ENCODE measurements around the gene ZNF512. TPM values are rescaled to one million over a fixed set of nuclear protein-coding genes. Genes with fewer than 3 reads are reported as not detected.

ZNF512 gene
- total RNA-seq, 5 donors from 2014 or later (not counting 1 experiment from before 2014, with no cell fraction given): 38.9 to 52.1 (median 49.7) TPM

GRCh38 chr2:27581417-27582128 is 1.3 kb upstream of the ZNF512 start:
- Mint-ChIP-seq H3K4me1 (peaks cover 40 to 42% (median 41%) of the 10 kb centered on the region in 3 donors), H3K4me3 (peak overlapping the region; percentile 89 to 94 (median 91)), H3K36me3 (peaks cover 10% of the 10 kb centered on the region), H3K27me3 (no peaks in the 10 kb centered on the region), H3K9me3 (peaks cover 3 to 24% (median 8%) of the 10 kb centered on the region in 3 donors), H3K27ac (peak overlapping the region; percentile 53 to 87)
- Histone ChIP-seq H3K36me3 (ENCODE audit: control insufficient read depth in 2 of 2, extremely low read depth in 1 of 2, insufficient read depth in 1 of 2, low read length in 1 of 2) (no peaks in the 10 kb centered on the region), H3K27ac (ENCODE audit: low read length) (peak overlapping the region; percentile 70), H3K4me1 (ENCODE audit: control insufficient read depth in 1 of 2, extremely low read depth in 1 of 2, insufficient read depth in 2 of 2, low read length in 2 of 2) (peaks cover 21 to 26% of the 10 kb centered on the region in 2 experiments), H3K4me3 (ENCODE audit: control insufficient read depth in 1 of 2, extremely low read depth in 1 of 2, low read length in 1 of 2) (no peak overlapping the region), H3K9me3 (no peaks in the 10 kb centered on the region), H3K27me3 (replicated peaks in 1 of 2; ENCODE audit: control insufficient read depth in 2 of 2, extremely low read depth in 1 of 2, insufficient read depth in 2 of 2, low read length in 1 of 2) (no peaks in the 10 kb centered on the region)
- no peak for DNase-seq
- POLR2A ChIA-PET: interaction anchor here in 1 of 2 donors (0.6 kb wide), 1 partner anchor 48 kb away, joined by 6 read pairs; no protein-coding TSS in a partner anchor
- 93% methylated on average over 19 of the region's 19 CpGs for WGBS (ENCODE audit: insufficient coverage)
- ATAC-seq (replicated peaks in 1 of 4): no peak
- CTCF ChIA-PET: no interaction called here

DNA sequence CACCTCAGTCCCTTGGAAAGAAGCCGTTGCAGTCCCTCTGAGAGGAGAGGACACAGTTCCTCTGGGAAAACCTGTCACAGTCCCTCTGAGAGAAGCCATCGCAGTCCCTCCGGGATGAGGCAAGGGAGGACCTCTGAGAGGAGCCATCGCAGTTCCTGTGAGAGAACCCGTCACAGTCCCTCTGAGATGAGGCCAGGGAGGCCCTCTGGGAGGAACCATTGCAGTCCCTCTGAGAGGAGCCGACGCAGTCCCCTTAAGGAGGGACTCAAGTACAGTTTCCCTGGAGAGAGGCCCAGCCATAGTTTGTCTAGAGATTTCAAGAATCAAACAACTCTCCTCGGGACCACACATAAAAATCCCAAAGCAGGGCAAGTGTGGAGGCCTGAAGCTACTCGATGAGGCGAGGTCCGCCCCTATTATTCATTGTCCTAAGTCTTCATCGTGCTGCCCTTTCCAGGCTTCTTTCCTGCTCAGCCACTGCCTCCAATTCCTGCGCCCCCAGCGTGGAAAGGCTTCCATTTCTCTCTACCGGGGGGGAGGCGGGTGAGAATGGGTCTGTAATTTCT is 630 bp upstream of the ZNF512 start:
- peak overlapping the region; percentile 70 for H3K27ac ChIP-seq (ENCODE audit: low read length)
- Mint-ChIP-seq H3K4me3 (peak overlapping the region; percentile 89 to 94 (median 91)), H3K4me1 (peaks cover 46 to 48% (median 47%) of the 10 kb centered on the region in 3 donors), H3K9me3 (peaks cover 3 to 24% (median 8%) of the 10 kb centered on the region in 3 donors), H3K27ac (peak overlapping the region; percentile 89 to 92), H3K36me3 (peaks cover 15% of the 10 kb centered on the region), H3K27me3 (no peaks in the 10 kb centered on the region)
- H3K4me3 ChIP-seq (ENCODE audit: control insufficient read depth in 1 of 2, extremely low read depth in 1 of 2, low read length in 1 of 2): peak overlapping the region in 1 of 2 donors; percentile 62
- no peaks in the 10 kb centered on the region for H3K27me3 ChIP-seq (replicated peaks in 1 of 2; ENCODE audit: control insufficient read depth in 2 of 2, extremely low read depth in 1 of 2, insufficient read depth in 2 of 2, low read length in 1 of 2)
- CTCF ChIA-PET: no interaction called here
- peak in 3 of 35 experiments; percentile 2 to 22 (median 14) for DNase-seq
- POLR2A ChIA-PET: no interaction called here
- H3K36me3 ChIP-seq (ENCODE audit: control insufficient read depth in 2 of 2, extremely low read depth in 1 of 2, insufficient read depth in 1 of 2, low read length in 1 of 2): no peaks in the 10 kb centered on the region
- 100% methylated on average over 8 of the region's 16 CpGs for WGBS (ENCODE audit: insufficient coverage)
- peak in 1 of 4 experiments; percentile 3 for ATAC-seq (replicated peaks in 1 of 4)
- H3K9me3 ChIP-seq: no peaks in the 10 kb centered on the region
- peaks cover 21 to 27% of the 10 kb centered on the region in 2 experiments for H3K4me1 ChIP-seq (ENCODE audit: control insufficient read depth in 1 of 2, extremely low read depth in 1 of 2, insufficient read depth in 2 of 2, low read length in 2 of 2)

DNA sequence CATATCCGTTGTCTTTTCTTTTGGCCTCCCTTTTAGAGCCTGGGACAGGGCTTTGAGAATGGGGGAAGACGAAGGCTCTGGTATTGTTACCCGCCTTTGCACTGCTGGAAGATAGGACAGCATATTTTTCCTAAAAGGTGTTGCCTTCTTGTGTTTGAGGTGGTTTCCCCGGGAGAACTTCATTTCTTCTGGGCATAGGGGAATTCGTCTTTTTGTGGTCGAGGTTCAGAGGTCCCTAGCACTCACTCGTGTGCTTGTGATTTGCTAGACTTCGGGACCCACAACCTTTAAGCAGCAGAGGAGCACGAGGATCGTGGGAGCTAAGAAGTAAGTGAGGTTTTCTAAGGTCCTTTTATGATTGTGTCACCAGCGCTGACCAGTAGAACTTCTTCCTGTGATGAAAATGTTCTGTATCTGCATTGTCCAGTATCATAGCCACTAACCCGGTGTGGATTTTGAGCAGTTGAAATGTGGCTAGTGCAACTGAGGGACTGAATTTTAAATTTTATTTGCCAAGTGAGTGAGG is 611 bp downstream of the ZNF512 start:
- Mint-ChIP-seq H3K4me1 (peaks cover 53 to 57% (median 57%) of the 10 kb centered on the region in 3 donors), H3K4me3 (peak overlapping the region; percentile 89 to 94 (median 91)), H3K27ac (peak overlapping the region; percentile 89 to 92), H3K9me3 (peaks cover 3 to 18% (median 3%) of the 10 kb centered on the region in 3 donors), H3K36me3 (peaks cover 22% of the 10 kb centered on the region), H3K27me3 (no peaks in the 10 kb centered on the region)
- peak overlapping the region; percentile 70 for H3K27ac ChIP-seq (ENCODE audit: low read length)
- POLR2A ChIA-PET: interaction anchor here in 1 of 2 donors (0.6 kb wide), 1 partner anchor 187 kb away, joined by 11 read pairs; no protein-coding TSS in a partner anchor
- H3K36me3 ChIP-seq (ENCODE audit: control insufficient read depth in 2 of 2, extremely low read depth in 1 of 2, insufficient read depth in 1 of 2, low read length in 1 of 2): no peaks in the 10 kb centered on the region
- H3K9me3 ChIP-seq: peaks cover 3% of the 10 kb centered on the region
- WGBS (ENCODE audit: insufficient coverage): 8% methylated on average over 11 of the region's 12 CpGs
- CTCF ChIA-PET: no interaction called here
- ATAC-seq (replicated peaks in 1 of 4): peak; percentile 7 to 30 (median 28)
- DNase-seq: no peak
- H3K27me3 ChIP-seq (replicated peaks in 1 of 2; ENCODE audit: control insufficient read depth in 2 of 2, extremely low read depth in 1 of 2, insufficient read depth in 2 of 2, low read length in 1 of 2): no peaks in the 10 kb centered on the region
- H3K4me3 ChIP-seq (ENCODE audit: control insufficient read depth in 1 of 2, extremely low read depth in 1 of 2, low read length in 1 of 2): peak overlapping the region; percentile 62 to 92
- peaks cover 21 to 27% of the 10 kb centered on the region in 2 experiments for H3K4me1 ChIP-seq (ENCODE audit: control insufficient read depth in 1 of 2, extremely low read depth in 1 of 2, insufficient read depth in 2 of 2, low read length in 2 of 2)

GRCh38 chr2:27584597-27584996 is 1.8 kb downstream of the ZNF512 start:
- Histone ChIP-seq H3K36me3 (ENCODE audit: control insufficient read depth in 2 of 2, extremely low read depth in 1 of 2, insufficient read depth in 1 of 2, low read length in 1 of 2) (no peaks in the 10 kb centered on the region), H3K4me1 (ENCODE audit: control insufficient read depth in 1 of 2, extremely low read depth in 1 of 2, insufficient read depth in 2 of 2, low read length in 2 of 2) (peaks cover 21 to 27% of the 10 kb centered on the region in 2 experiments), H3K27me3 (replicated peaks in 1 of 2; ENCODE audit: control insufficient read depth in 2 of 2, extremely low read depth in 1 of 2, insufficient read depth in 2 of 2, low read length in 1 of 2) (no peaks in the 10 kb centered on the region), H3K4me3 (ENCODE audit: control insufficient read depth in 1 of 2, extremely low read depth in 1 of 2, low read length in 1 of 2) (peak overlapping the region in 1 of 2 donors; percentile 18), H3K9me3 (peaks cover 3% of the 10 kb centered on the region), H3K27ac (ENCODE audit: low read length) (no peak overlapping the region)
- Mint-ChIP-seq H3K36me3 (peaks cover 26% of the 10 kb centered on the region), H3K4me1 (peaks cover 56 to 62% (median 61%) of the 10 kb centered on the region in 3 donors), H3K27me3 (no peaks in the 10 kb centered on the region), H3K9me3 (peaks cover 3 to 11% (median 5%) of the 10 kb centered on the region in 3 donors), H3K4me3 (peak overlapping the region; percentile 89 to 94 (median 91)), H3K27ac (peak overlapping the region; percentile 6 to 53)
- no peak for ATAC-seq (replicated peaks in 1 of 4)
- ChIA-PET CTCF (no interaction called here), POLR2A (no interaction called here)
- DNase-seq: no peak
- WGBS (ENCODE audit: insufficient coverage): 94% methylated on average over 3 of the region's 3 CpGs

DNA sequence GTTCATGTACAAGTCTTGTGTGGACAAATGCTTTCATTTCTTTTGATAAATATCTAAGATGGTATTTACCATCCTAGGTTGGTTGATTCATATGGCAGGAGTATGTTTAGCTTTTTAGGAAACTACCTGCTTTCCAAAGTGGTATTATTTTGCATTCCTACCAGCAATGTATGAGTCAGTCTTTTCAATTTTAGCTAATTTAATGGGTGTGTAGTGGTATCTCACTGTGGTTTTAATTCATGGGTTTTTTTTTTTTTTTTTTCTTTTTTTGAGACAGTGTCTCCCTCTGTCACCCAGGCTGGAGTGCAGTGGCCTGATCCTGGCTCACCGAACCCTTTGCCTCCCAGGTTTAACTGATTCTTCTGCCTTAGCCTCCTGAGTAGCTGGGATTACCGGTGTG is 4.2 kb downstream of the ZNF512 start:
- peak overlapping the region in 2 of 3 donors; percentile 26 to 89 for H3K4me3 Mint-ChIP-seq
- no peak overlapping the region for H3K4me3 ChIP-seq (ENCODE audit: control insufficient read depth in 1 of 2, extremely low read depth in 1 of 2, low read length in 1 of 2)
- H3K27me3 ChIP-seq (replicated peaks in 1 of 2; ENCODE audit: control insufficient read depth in 2 of 2, extremely low read depth in 1 of 2, insufficient read depth in 2 of 2, low read length in 1 of 2): no peaks in the 10 kb centered on the region
- H3K36me3 Mint-ChIP-seq: peaks cover 39% of the 10 kb centered on the region
- peaks cover 57 to 70% (median 67%) of the 10 kb centered on the region in 3 donors for H3K4me1 Mint-ChIP-seq
- peaks cover 0 to 17% (median 14%) of the 10 kb centered on the region in 3 donors for H3K9me3 Mint-ChIP-seq
- POLR2A ChIA-PET: interaction anchor here in 1 of 2 donors (0.7 kb wide), 1 partner anchor 95 kb away, joined by 7 read pairs; no protein-coding TSS in a partner anchor
- H3K27ac Mint-ChIP-seq: no peak overlapping the region
- peaks cover 5% of the 10 kb centered on the region for H3K9me3 ChIP-seq
- CTCF ChIA-PET: interaction anchor here in 1 of 2 donors (0.6 to 0.7 kb wide), 2 partner anchors 82 to 1256 kb away, joined by 3 to 4 read pairs; no protein-coding TSS in a partner anchor
- H3K36me3 ChIP-seq (ENCODE audit: control insufficient read depth in 2 of 2, extremely low read depth in 1 of 2, insufficient read depth in 1 of 2, low read length in 1 of 2): no peaks in the 10 kb centered on the region
- no peak for DNase-seq
- H3K27ac ChIP-seq (ENCODE audit: low read length): no peak overlapping the region
- peaks cover 21 to 31% of the 10 kb centered on the region in 2 experiments for H3K4me1 ChIP-seq (ENCODE audit: control insufficient read depth in 1 of 2, extremely low read depth in 1 of 2, insufficient read depth in 2 of 2, low read length in 2 of 2)
- no CpG with 5 or more reads among the region's 2 CpGs for WGBS (ENCODE audit: insufficient coverage)
- no peaks in the 10 kb centered on the region for H3K27me3 Mint-ChIP-seq
- no peak for ATAC-seq (replicated peaks in 1 of 4)

DNA sequence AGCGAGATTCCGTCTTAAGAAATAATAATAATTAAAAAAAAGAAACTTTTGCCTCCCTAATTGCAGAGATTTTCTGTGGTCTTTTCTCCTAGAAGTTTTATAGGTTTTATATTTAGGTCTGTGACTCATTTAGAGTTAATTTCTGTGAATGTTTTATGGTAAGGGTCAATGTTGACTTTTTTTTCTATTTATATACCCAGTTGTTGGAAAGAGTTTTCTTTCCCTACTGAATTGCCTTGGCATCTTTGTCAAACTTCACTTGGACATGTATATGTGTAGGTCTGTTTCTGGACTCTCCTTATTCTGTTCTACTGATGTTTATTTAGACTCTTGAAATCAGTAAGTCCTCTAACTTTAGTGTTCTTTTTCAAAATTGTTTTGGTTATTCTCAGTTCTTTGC is 5.5 kb downstream of the ZNF512 start:
- Histone ChIP-seq H3K36me3 (ENCODE audit: control insufficient read depth in 2 of 2, extremely low read depth in 1 of 2, insufficient read depth in 1 of 2, low read length in 1 of 2) (peaks cover 0 to 2% of the 10 kb centered on the region in 2 donors), H3K4me3 (ENCODE audit: control insufficient read depth in 1 of 2, extremely low read depth in 1 of 2, low read length in 1 of 2) (no peak overlapping the region), H3K9me3 (peaks cover 5% of the 10 kb centered on the region), H3K27ac (ENCODE audit: low read length) (no peak overlapping the region), H3K27me3 (replicated peaks in 1 of 2; ENCODE audit: control insufficient read depth in 2 of 2, extremely low read depth in 1 of 2, insufficient read depth in 2 of 2, low read length in 1 of 2) (no peaks in the 10 kb centered on the region), H3K4me1 (ENCODE audit: control insufficient read depth in 1 of 2, extremely low read depth in 1 of 2, insufficient read depth in 2 of 2, low read length in 2 of 2) (peaks cover 21 to 25% of the 10 kb centered on the region in 2 experiments)
- H3K4me3 Mint-ChIP-seq: peak overlapping the region in 1 of 3 donors; percentile 27
- ATAC-seq (replicated peaks in 1 of 4): no peak
- POLR2A ChIA-PET: no interaction called here
- H3K9me3 Mint-ChIP-seq: peaks cover 0 to 17% (median 14%) of the 10 kb centered on the region in 3 donors
- H3K4me1 Mint-ChIP-seq: peaks cover 52 to 63% (median 57%) of the 10 kb centered on the region in 3 donors
- WGBS (ENCODE audit: insufficient coverage): no CpG with 5 or more reads among the region's 2 CpGs
- DNase-seq: no peak
- H3K27ac Mint-ChIP-seq: no peak overlapping the region
- no peaks in the 10 kb centered on the region for H3K27me3 Mint-ChIP-seq
- CTCF ChIA-PET: no interaction called here
- peaks cover 43% of the 10 kb centered on the region for H3K36me3 Mint-ChIP-seq

Measured in T-cell (primary cell).